ENCODE measurements around the gene FBXL7.

The FBXL7 gene

GRCh38 chr5:15704397-15704947 is 204.5 kb downstream of the FBXL7 start:
- TF ChIP-seq EZH2 (IDR thresholded peaks at IDR 0.05; ENCODE audit: borderline replicate concordance, low read length) (no peak), CTCF (IDR thresholded peaks at IDR 0.05; ENCODE audit: low read length) (no peak)
- Histone ChIP-seq H3K4me3 (ENCODE audit: low read depth, low read length, poor library complexity, severe bottlenecking) (no peak overlapping the region), H3K9me3 (ENCODE audit: low read length) (no peaks in the 10 kb centered on the region), H3K9ac (ENCODE audit: low read length) (no peak overlapping the region), H3K9me2 (ENCODE audit: low read depth, low read length) (no peaks in the 10 kb centered on the region), H3K27me3 (ENCODE audit: insufficient read depth, low read length) (no peaks in the 10 kb centered on the region), H3K79me2 (ENCODE audit: insufficient read depth, low read length) (no peaks in the 10 kb centered on the region), H4K20me1 (ENCODE audit: insufficient read depth, low read length) (no peaks in the 10 kb centered on the region), H2AFZ (ENCODE audit: low read length) (no peak overlapping the region), H3K4me1 (ENCODE audit: insufficient read depth, low read length, severe bottlenecking) (no peaks in the 10 kb centered on the region), H3K4me2 (ENCODE audit: low read length) (no peak overlapping the region), H3F3A (ENCODE audit: insufficient read depth, low read length) (no peaks in the 10 kb centered on the region), H3K36me3 (ENCODE audit: insufficient read depth, low read length) (no peaks in the 10 kb centered on the region), H3K27ac (ENCODE audit: low read depth, low read length, poor library complexity, severe bottlenecking) (no peak overlapping the region)

GRCh38 chr5:15707631-15708030 is 207.7 kb downstream of the FBXL7 start:
- H3K4me1 ChIP-seq (ENCODE audit: insufficient read depth, low read length, severe bottlenecking) = no peaks in the 10 kb centered on the region
- H4K20me1 ChIP-seq (ENCODE audit: insufficient read depth, low read length) = no peaks in the 10 kb centered on the region
- H3K9me2 ChIP-seq (ENCODE audit: low read depth, low read length) = no peaks in the 10 kb centered on the region
- no peak overlapping the region for H3K27ac ChIP-seq (ENCODE audit: low read depth, low read length, poor library complexity, severe bottlenecking)
- H3K4me3 ChIP-seq (ENCODE audit: low read depth, low read length, poor library complexity, severe bottlenecking) = no peak overlapping the region
- no peaks in the 10 kb centered on the region for H3K36me3 ChIP-seq (ENCODE audit: insufficient read depth, low read length)
- H3K9ac ChIP-seq (ENCODE audit: low read length) = no peak overlapping the region
- no peaks in the 10 kb centered on the region for H3K27me3 ChIP-seq (ENCODE audit: insufficient read depth, low read length)
- TF ChIP-seq CTCF (IDR thresholded peaks at IDR 0.05; ENCODE audit: low read length) (no peak), EZH2 (IDR thresholded peaks at IDR 0.05; ENCODE audit: borderline replicate concordance, low read length) (no peak)
- no peaks in the 10 kb centered on the region for H3K79me2 ChIP-seq (ENCODE audit: insufficient read depth, low read length)
- H2AFZ ChIP-seq (ENCODE audit: low read length) = no peak overlapping the region
- H3F3A ChIP-seq (ENCODE audit: insufficient read depth, low read length) = no peaks in the 10 kb centered on the region
- no peaks in the 10 kb centered on the region for H3K9me3 ChIP-seq (ENCODE audit: low read length)
- no peak overlapping the region for H3K4me2 ChIP-seq (ENCODE audit: low read length)

GRCh38 chr5:15711892-15712291 is 211.9 kb downstream of the FBXL7 start:
- Histone ChIP-seq H3K4me3 (ENCODE audit: low read depth, low read length, poor library complexity, severe bottlenecking) (no peak overlapping the region), H3K9me2 (ENCODE audit: low read depth, low read length) (no peaks in the 10 kb centered on the region), H2AFZ (ENCODE audit: low read length) (no peak overlapping the region), H3F3A (ENCODE audit: insufficient read depth, low read length) (no peaks in the 10 kb centered on the region), H3K9ac (ENCODE audit: low read length) (no peak overlapping the region), H3K36me3 (ENCODE audit: insufficient read depth, low read length) (no peaks in the 10 kb centered on the region), H3K27ac (ENCODE audit: low read depth, low read length, poor library complexity, severe bottlenecking) (no peak overlapping the region), H3K4me2 (ENCODE audit: low read length) (no peak overlapping the region), H3K79me2 (ENCODE audit: insufficient read depth, low read length) (no peaks in the 10 kb centered on the region), H3K4me1 (ENCODE audit: insufficient read depth, low read length, severe bottlenecking) (no peaks in the 10 kb centered on the region), H4K20me1 (ENCODE audit: insufficient read depth, low read length) (no peaks in the 10 kb centered on the region), H3K9me3 (ENCODE audit: low read length) (no peaks in the 10 kb centered on the region), H3K27me3 (ENCODE audit: insufficient read depth, low read length) (no peaks in the 10 kb centered on the region)
- TF ChIP-seq CTCF (IDR thresholded peaks at IDR 0.05; ENCODE audit: low read length) (no peak), EZH2 (IDR thresholded peaks at IDR 0.05; ENCODE audit: borderline replicate concordance, low read length) (no peak)
